ENCODE data around the gene ZC3HAV1.
"Not testable (repeated sequence)": the region's sequence is repeated elsewhere in the genome, so short reads cannot be mapped to it uniquely, and the experiment has no call there.

ZC3HAV1 gene

GRCh38 chr7:139112316-139112715, 2.8 kb upstream of the ZC3HAV1 start:
- DNase-seq, result no peak

- no peak for DNase-seq
Measured at GRCh38 chr7:139111811-139112301, 2.3 kb upstream of the ZC3HAV1 start.

GRCh38 chr7:139111147-139111546, 1.6 kb upstream of the ZC3HAV1 start:
- DNase-seq, result no peak

GRCh38 chr7:139109983-139110411, 477 bp upstream of the ZC3HAV1 start:
- DNase-seq, result no peak

- peak; percentile 27 for DNase-seq
Measured at GRCh38 chr7:139108266-139109187, 993 bp downstream of the ZC3HAV1 start.

- DNase-seq, result no peak
Measured at GRCh38 chr7:139106959-139107358, 2.6 kb downstream of the ZC3HAV1 start.

- DNase-seq, result not testable (repeated sequence)
Measured at GRCh38 chr7:139106227-139106626, 3.3 kb downstream of the ZC3HAV1 start.

GRCh38 chr7:139105484-139105883, 4.0 kb downstream of the ZC3HAV1 start:
- DNase-seq, result no peak

- peak; percentile 28 for DNase-seq
Measured at GRCh38 chr7:139104091-139104450, 5.4 kb downstream of the ZC3HAV1 start.

GRCh38 chr7:139103057-139103815, 6.3 kb downstream of the ZC3HAV1 start:
- no peak for DNase-seq

GRCh38 chr7:139101637-139102158, 7.8 kb downstream of the ZC3HAV1 start:
- DNase-seq, result not testable (repeated sequence)

GRCh38 chr7:139099172-139099947, 10.2 kb downstream of the ZC3HAV1 start:
- DNase-seq, result no peak

GRCh38 chr7:139095194-139095659, 14.3 kb downstream of the ZC3HAV1 start:
- peak; percentile 48 for DNase-seq

GRCh38 chr7:139094596-139094995, 14.9 kb downstream of the ZC3HAV1 start:
- DNase-seq, result no peak

- DNase-seq, result no peak
Measured at GRCh38 chr7:139094030-139094429, 15.5 kb downstream of the ZC3HAV1 start.

- DNase-seq, result peak; percentile 23
Measured at GRCh38 chr7:139093512-139093911, 16.0 kb downstream of the ZC3HAV1 start.

GRCh38 chr7:139092090-139092796, 17.3 kb downstream of the ZC3HAV1 start:
- DNase-seq, result no peak

GRCh38 chr7:139091677-139091996, 17.9 kb downstream of the ZC3HAV1 start:
- DNase-seq, result no peak

- no peak for DNase-seq
Measured at GRCh38 chr7:139089118-139089517, 20.4 kb downstream of the ZC3HAV1 start.

- DNase-seq, result no peak
Measured at GRCh38 chr7:139088268-139088667, 21.3 kb downstream of the ZC3HAV1 start.

- DNase-seq, result no peak
Measured at GRCh38 chr7:139087212-139087611, 22.3 kb downstream of the ZC3HAV1 start.

- no peak for DNase-seq
Measured at GRCh38 chr7:139086454-139086853, 23.1 kb downstream of the ZC3HAV1 start.
